ENCODE results near the gene UROC1. TPM values are rescaled to one million over a fixed set of nuclear protein-coding genes. Genes with fewer than 3 reads are reported as not detected.
A peak's percentile ranks its signal among the peaks of the same experiment; 100 is the strongest.

Gene UROC1
- total and polyA plus RNA-seq, 2 of the 4 experiments (the other 2 are of a cell fraction), result not detected

- Histone ChIP-seq H3K4me2 (ENCODE audit: low read depth, low read length) (no peak overlapping the region), H3K27me3 (ENCODE audit: control insufficient read depth, insufficient read depth, low read length) (peaks cover 2% of the 10 kb centered on the region; the same call in 1 of the 2 replicates), H2AFZ (replicated peaks; ENCODE audit: low read length, poor library complexity) (peak overlapping the region; percentile 53), H3K36me3 (ENCODE audit: control insufficient read depth, insufficient read depth, low read length) (no peaks in the 10 kb centered on the region), H2BK5ac (ENCODE audit: low read depth, low read length, poor library complexity, severe bottlenecking) (no peak overlapping the region), H3K9me1 (ENCODE audit: insufficient read depth, low read length) (0 out of 2 replicates have a peak, but pooled peaks cover 6% of the 10 kb centered on the region), H3K79me1 (ENCODE audit: low read depth in 1 of 2, low read length in 2 of 2) (peaks cover 0 to 3% of the 10 kb centered on the region in 2 experiments; a peak in 2 of 4 replicates), H2AK9ac (replicated peaks; ENCODE audit: low read depth, low read length, poor library complexity) (no peak overlapping the region), H2BK20ac (ENCODE audit: low read depth, low read length) (no peak overlapping the region), H2BK120ac (ENCODE audit: low read depth, low read length) (no peak overlapping the region), H2BK15ac (ENCODE audit: low read depth, low read length) (no peak overlapping the region), H3K9ac (ENCODE audit: low read depth, low read length) (no peak overlapping the region), H4K20me1 (ENCODE audit: insufficient read depth, low read length) (no peaks in the 10 kb centered on the region), H3K56ac (ENCODE audit: extremely low read depth, insufficient read depth, low read length) (no peak overlapping the region), H2AK5ac (ENCODE audit: low read depth, low read length) (no peak overlapping the region), H3K18ac (ENCODE audit: low read depth, low read length) (no peak overlapping the region), H4K8ac (ENCODE audit: low read depth in 2 of 2, low read length in 2 of 2) (no peak overlapping the region), H3K23ac (ENCODE audit: low read depth, low read length) (no peak overlapping the region), H4K5ac (ENCODE audit: low read depth, low read length) (no peak overlapping the region), H3K14ac (replicated peaks; ENCODE audit: low read depth, low read length) (no peak overlapping the region), H3K4ac (ENCODE audit: low read depth, low read length) (no peak overlapping the region), H3K4me1 (ENCODE audit: control insufficient read depth, insufficient read depth, low read length) (peaks cover 2% of the 10 kb centered on the region; the same call in 1 of the 2 replicates), H3K4me3 (ENCODE audit: insufficient read depth, low read depth, low read length) (no peak overlapping the region), H4K91ac (ENCODE audit: insufficient read depth, low read depth, low read length) (no peak overlapping the region), H3K9me3 (ENCODE audit: control insufficient read depth, insufficient read depth, low read length) (no peaks in the 10 kb centered on the region), H3K27ac (ENCODE audit: insufficient read depth, low read length) (no peak overlapping the region)
- TF ChIP-seq FOS (IDR thresholded peaks at IDR 0.05; ENCODE audit: low read depth, low read length), result no peak
- no peak for TF ChIP-seq CTCF (conservative IDR thresholded peaks at IDR 0.05; ENCODE audit: low read depth, low read length)
- intact Hi-C loops (cut with micrococcal nuclease), result no loop called here
- in situ Hi-C loops (cut with MboI; ENCODE audit: low sequenced_read_pairs), result no loop called here
- dilution Hi-C loops (cut with HindIII; ENCODE audit: low sequenced_read_pairs, unreplicated experiment), result no loop called here
- CTCF ChIA-PET, result no interaction called here
- BruUV-seq (replicated peaks), result no TSS peak
- WGBS, 2 experiments (ENCODE audit: extremely low coverage in 2 of 2, insufficient read length in 1 of 2), result 65% methylated on average over 3 of the region's 5 CpGs; no CpG with 5 or more reads in 1 of the 2 experiments
- POLR2A ChIA-PET (ENCODE audit: unreplicated experiment), result no interaction called here
- no peak for ATAC-seq (ENCODE audit: low read depth)
- no peak for DNase-seq
Measured at GRCh38 chr3:126480206-126480605, 37.4 kb downstream of the UROC1 start.
